Mesothelial cell of epicardium (in vitro differentiated cells): ENCODE measurements around the gene FAM83F. TPM values are rescaled to one million over a fixed set of nuclear protein-coding genes. Genes with fewer than 3 reads are reported as not detected.
A peak's percentile ranks its signal among the peaks of the same experiment; 100 is the strongest.

ENCODE experiments used
- DNase-seq, 2 experiments: peaks; one replicate each; pipeline ENCODE4 v3.0.0; 2021; ENCODE audit warnings: low spot score in 2 of 2; ENCODE audit not compliant: unreplicated experiment in 2 of 2
- H3K27ac Mint-ChIP-seq: 2 replicates; pipeline ENCODE4 v1.8.0; 2021; ENCODE audit warnings: mixed read lengths
- H3K27me3 Mint-ChIP-seq: 2 replicates; pipeline ENCODE4 v1.8.0; 2021; ENCODE audit warnings: low read depth, mixed read lengths
- H3K36me3 Mint-ChIP-seq: 2 replicates; pipeline ENCODE4 v1.8.0; 2021; ENCODE audit warnings: mixed read lengths
- H3K4me1 Mint-ChIP-seq: 2 replicates; pipeline ENCODE4 v1.8.0; 2021; ENCODE audit warnings: mixed read lengths
- H3K4me3 Mint-ChIP-seq: 2 replicates; pipeline ENCODE4 v1.8.0; 2021; ENCODE audit warnings: mild to moderate bottlenecking, moderate library complexity, mixed read lengths
- H3K9me3 Mint-ChIP-seq: 2 replicates; pipeline ENCODE4 v1.8.0; 2021; ENCODE audit warnings: mixed read lengths
- total RNA-seq: library from RNA; stranded (reverse); gene quantifications from 3 replicates; pipeline ENCODE4 v1.2.1, GENCODE V29; 2021
- TF ChIP-seq, protein P1 (sequence below): fragments of 200-600 bp; sonication (generic); IDR thresholded peaks from one replicate; pipeline ENCODE4 v1.5.0; 2021; ENCODE audit warnings: antibody characterized with exemption; ENCODE audit not compliant: unreplicated experiment

Gene FAM83F
- total RNA-seq, 1 donor from 2014 or later = 8.0 TPM

DNA sequence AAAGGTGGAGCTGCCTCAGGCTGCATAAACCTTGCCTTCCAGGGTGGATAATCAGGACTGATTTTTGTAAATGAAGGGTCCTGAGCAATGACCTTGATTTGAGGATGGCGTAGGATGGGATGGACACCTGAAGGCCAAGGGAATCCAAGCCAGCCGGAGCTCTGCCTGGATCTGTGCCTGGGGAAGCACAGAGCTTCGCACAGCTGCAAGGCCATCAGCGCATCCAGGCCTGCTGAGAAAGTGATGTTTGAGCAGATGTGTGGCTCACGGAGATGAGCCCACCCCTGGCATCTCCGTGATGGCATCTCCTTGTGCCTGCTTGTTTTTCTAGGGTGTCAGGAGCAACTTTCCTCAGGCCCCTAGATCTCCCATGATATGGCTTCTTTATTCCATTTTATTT lies 23.3 kb downstream of the FAM83F start:
- H3K4me3 Mint-ChIP-seq = no peak overlapping the region
- H3K9me3 Mint-ChIP-seq = no peaks in the 10 kb centered on the region
- DNase-seq = no peak
- H3K4me1 Mint-ChIP-seq = peaks cover 10% of the 10 kb centered on the region
- no peak overlapping the region for H3K27ac Mint-ChIP-seq
- H3K36me3 Mint-ChIP-seq = no peaks in the 10 kb centered on the region
- no peaks in the 10 kb centered on the region for H3K27me3 Mint-ChIP-seq
- TF ChIP-seq, protein P1, sequence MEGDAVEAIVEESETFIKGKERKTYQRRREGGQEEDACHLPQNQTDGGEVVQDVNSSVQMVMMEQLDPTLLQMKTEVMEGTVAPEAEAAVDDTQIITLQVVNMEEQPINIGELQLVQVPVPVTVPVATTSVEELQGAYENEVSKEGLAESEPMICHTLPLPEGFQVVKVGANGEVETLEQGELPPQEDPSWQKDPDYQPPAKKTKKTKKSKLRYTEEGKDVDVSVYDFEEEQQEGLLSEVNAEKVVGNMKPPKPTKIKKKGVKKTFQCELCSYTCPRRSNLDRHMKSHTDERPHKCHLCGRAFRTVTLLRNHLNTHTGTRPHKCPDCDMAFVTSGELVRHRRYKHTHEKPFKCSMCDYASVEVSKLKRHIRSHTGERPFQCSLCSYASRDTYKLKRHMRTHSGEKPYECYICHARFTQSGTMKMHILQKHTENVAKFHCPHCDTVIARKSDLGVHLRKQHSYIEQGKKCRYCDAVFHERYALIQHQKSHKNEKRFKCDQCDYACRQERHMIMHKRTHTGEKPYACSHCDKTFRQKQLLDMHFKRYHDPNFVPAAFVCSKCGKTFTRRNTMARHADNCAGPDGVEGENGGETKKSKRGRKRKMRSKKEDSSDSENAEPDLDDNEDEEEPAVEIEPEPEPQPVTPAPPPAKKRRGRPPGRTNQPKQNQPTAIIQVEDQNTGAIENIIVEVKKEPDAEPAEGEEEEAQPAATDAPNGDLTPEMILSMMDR = no peak

- no peaks in the 10 kb centered on the region for H3K36me3 Mint-ChIP-seq
- peaks cover 10% of the 10 kb centered on the region for H3K4me1 Mint-ChIP-seq
- no peak overlapping the region for H3K27ac Mint-ChIP-seq
Measured at GRCh38 chr22:40019100-40019499, 24.3 kb downstream of the FAM83F start.

GRCh38 chr22:40020956-40021355 lies 26.2 kb downstream of the FAM83F start:
- no peaks in the 10 kb centered on the region for H3K4me1 Mint-ChIP-seq
- H3K36me3 Mint-ChIP-seq = no peaks in the 10 kb centered on the region
- H3K27me3 Mint-ChIP-seq = no peaks in the 10 kb centered on the region
- H3K9me3 Mint-ChIP-seq = no peaks in the 10 kb centered on the region
- H3K4me3 Mint-ChIP-seq = no peak overlapping the region
- H3K27ac Mint-ChIP-seq = no peak overlapping the region
- DNase-seq = peak in 1 of 2 experiments; percentile 3
- TF ChIP-seq, protein P1 = no peak

More at GRCh38 chr22:40019100-40019499, 24.3 kb downstream of the FAM83F start:
- H3K27me3 Mint-ChIP-seq = no peaks in the 10 kb centered on the region
- TF ChIP-seq, protein P1 = no peak
- DNase-seq = no peak
- H3K9me3 Mint-ChIP-seq = no peaks in the 10 kb centered on the region
- no peak overlapping the region for H3K4me3 Mint-ChIP-seq

- TF ChIP-seq, protein P1 = no peak
- no peaks in the 10 kb centered on the region for H3K27me3 Mint-ChIP-seq
- DNase-seq = peak in 1 of 2 experiments; percentile 16
- H3K4me1 Mint-ChIP-seq = no peaks in the 10 kb centered on the region
- no peaks in the 10 kb centered on the region for H3K36me3 Mint-ChIP-seq
- H3K4me3 Mint-ChIP-seq = no peak overlapping the region
- no peak overlapping the region for H3K27ac Mint-ChIP-seq
- H3K9me3 Mint-ChIP-seq = no peaks in the 10 kb centered on the region
Measured at GRCh38 chr22:40021401-40022000, 26.7 kb downstream of the FAM83F start.

- H3K36me3 Mint-ChIP-seq = no peaks in the 10 kb centered on the region
- no peak overlapping the region for H3K4me3 Mint-ChIP-seq
- H3K27ac Mint-ChIP-seq = no peak overlapping the region
- H3K4me1 Mint-ChIP-seq = no peaks in the 10 kb centered on the region
- TF ChIP-seq, protein P1 = no peak
- H3K9me3 Mint-ChIP-seq = no peaks in the 10 kb centered on the region
- H3K27me3 Mint-ChIP-seq = no peaks in the 10 kb centered on the region
- no peak for DNase-seq
Measured at GRCh38 chr22:40022536-40023240, 27.9 kb downstream of the FAM83F start.
